Stimulated activated CD4-positive, alpha-beta T cell treated with anti-CD3 and anti-CD28 coated beads, Interleukin-15, amount 100 ng/mL, for 1 hour (primary cell): ENCODE data around the gene BST1.
"Not testable (repeated sequence)": the region's sequence is repeated elsewhere in the genome, so short reads cannot be mapped to it uniquely, and the experiment has no call there.

ENCODE experiments used
- DNase-seq, 2 donors: peaks; one replicate each; pipeline ENCODE4 v3.0.0-alpha.2; 2020; ENCODE audit warnings: low read depth in 1 of 2, low spot score in 1 of 2

Gene BST1

DNA sequence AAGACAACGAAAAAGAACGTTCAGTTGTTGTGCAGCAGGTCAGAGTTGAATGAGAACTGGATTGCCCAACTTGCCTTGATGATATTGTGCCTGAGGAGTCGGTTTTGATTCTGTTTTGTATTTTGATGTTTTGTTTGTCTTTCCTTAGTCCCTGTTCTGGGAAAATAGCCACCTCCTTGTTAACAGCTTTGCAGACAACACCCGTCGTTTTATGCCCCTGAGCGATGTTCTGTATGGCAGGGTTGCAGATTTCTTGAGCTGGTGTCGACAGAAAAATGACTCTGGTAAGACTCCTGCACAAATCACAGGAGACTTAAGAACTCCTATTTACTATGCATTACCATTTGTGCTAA is 4.5 kb downstream of the BST1 start:
- no peak for DNase-seq

DNA sequence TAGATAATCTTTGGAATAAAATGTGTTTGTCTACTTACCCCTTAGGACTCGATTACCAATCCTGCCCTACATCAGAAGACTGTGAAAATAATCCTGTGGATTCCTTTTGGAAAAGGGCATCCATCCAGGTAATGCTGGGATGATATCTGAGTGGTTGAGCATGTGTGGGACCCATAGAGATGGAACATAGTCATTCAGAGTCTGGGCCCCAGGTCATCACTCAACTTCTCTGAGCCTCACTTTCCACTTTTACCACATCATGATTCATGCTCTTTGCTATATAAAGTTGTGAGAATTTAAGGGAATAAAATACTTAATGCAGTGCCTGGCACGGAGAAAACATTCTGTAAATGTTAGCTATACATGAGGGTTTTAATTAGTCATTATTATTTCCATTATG is 8.9 kb downstream of the BST1 start:
- DNase-seq, result no peak

DNA sequence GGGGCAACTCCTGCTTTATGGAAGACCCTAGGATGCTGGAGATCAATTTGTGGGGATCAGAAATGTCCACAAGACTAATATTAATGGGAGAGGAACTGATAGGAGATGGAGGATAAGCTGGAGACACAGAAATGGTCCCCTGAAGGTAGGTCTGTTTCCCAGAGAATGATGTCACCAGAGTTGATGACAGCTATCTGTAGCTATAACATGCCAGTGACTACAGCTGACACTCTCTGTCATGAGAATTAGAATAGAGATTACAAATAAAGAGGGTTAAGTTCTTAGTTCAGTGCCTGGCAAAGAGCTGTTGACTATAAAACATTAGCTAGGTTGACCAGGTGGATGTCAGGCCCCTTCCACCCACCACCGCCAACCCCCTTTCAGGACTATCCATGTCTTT is 9.3 kb downstream of the BST1 start:
- DNase-seq, result no peak

DNA sequence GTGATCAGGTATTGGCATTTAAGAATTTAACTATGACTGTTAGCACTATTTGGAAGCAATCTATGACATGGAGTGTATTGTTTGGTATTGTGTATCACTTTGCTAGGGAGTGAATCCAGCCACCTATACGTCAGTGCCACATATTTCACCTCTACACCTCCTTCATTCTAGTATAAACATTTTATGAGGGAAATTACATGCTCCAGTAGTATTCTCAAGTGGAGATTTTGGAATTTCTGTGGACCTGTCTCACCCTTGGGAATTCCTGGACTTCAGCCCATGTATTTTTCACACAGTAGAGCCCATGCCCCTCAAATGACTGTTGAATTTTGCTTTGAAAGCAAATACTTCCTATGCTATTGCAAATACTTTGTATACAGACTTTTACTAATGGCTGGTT is 11.3 kb downstream of the BST1 start:
- DNase-seq, result no peak

DNA sequence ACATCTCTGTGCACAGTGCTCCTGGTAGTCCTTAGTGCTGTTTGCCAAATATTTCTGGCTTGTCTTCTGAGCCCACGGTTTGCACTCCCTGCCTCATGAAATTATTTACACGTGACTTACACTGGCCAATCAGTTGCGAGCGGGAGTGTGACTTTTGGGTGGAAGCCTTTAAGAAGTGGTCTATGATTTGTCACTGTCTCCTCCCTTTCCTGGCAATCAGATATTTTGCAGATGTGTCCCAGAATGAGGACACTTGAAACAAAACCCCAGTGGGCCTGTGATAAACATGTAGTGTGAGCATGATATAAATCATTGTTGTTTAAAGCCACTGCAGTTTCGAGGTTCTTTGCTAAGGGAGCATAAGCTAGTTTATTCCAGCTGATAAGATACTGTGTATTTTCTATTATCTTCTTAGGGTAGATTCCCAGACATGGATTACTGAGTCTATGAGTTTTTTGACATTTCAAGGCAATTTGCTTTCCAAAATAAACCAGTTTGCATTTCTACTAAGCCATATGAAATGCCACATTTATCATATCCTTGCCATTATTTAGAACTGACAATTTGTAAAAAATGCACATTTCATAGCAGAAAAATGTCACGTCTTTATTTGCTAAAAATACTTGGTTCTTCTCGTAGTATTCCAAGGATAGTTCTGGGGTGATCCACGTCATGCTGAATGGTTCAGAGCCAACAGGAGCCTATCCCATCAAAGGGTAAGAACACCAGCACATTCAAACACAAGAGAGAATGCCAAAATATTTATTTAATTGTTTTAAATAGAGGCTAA is 12.0 kb downstream of the BST1 start:
- DNase-seq, result no peak

DNA sequence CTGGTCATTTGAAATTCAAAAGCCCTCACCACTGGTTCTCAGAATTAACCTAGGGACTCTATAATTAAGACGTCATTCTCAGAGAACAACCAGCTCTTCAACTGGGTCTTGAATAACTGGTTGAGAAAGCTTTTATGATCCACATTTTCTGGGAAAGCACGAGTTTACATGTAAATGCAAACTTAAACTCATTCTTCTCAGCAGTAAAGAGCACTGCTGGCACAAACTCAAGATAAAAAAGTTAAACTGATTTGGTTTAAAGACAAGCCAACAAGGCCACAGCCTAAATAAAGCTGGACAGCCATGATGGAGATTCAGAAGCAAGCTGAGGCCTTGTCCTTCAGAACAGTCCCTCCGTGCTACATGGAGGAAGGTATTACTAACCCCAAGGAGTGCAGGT is 13.2 kb downstream of the BST1 start:
- DNase-seq, result no peak

DNA sequence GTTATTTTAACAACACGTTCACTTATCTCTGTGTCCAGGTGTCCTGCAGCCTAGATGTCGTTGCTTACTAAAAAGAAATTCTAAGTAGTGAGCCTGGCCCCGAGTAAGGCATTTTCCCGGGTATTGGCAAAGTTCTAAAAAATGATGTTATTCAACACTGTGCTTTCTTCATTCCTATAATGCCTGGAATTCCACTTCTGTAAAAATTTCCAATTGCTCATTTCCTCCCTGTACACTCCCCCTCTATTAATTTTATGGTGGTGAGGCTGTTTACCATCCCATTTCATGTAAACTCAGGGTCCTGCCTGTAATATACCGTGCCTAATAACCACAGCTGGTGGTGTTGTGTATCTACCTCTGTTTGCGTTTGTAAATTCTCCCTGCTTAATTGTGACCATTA is 14.2 kb downstream of the BST1 start:
- DNase-seq, result no peak

DNA sequence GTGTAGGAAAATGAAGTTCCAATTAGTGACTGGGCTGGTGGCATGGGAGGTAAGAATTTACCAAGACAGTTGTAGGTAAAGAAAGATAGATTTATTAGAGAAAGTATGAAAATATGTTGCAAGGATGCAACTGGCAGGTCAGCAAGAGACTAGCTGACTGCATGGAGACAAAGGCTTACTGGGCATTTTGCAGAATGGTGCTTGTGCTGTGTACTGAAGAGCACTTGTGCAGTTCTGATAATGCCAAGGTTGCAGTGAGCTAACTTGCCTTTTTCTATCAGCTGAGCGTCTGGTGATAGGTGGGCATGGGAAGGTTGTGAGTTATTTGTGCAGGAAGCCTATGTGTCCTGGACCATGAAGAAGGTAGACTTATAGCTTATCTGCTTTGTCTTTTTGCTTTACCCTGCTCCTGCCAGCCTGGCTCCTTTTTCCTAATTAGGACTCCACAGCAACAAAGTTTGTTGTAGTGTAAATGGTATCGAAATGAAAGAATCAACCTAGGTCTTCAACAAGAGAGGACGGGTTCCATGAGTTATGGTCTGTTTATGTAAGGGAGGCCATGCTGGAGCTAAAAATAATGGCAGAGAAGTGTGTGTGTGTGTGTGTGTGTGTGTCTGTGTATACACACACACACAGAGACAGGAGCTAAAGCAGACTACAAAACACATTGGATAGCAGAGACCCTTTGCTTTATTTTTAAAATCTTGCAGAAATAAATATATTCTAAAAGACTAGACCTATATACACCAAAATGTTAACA is 15.0 kb downstream of the BST1 start:
- DNase-seq, result no peak

DNA sequence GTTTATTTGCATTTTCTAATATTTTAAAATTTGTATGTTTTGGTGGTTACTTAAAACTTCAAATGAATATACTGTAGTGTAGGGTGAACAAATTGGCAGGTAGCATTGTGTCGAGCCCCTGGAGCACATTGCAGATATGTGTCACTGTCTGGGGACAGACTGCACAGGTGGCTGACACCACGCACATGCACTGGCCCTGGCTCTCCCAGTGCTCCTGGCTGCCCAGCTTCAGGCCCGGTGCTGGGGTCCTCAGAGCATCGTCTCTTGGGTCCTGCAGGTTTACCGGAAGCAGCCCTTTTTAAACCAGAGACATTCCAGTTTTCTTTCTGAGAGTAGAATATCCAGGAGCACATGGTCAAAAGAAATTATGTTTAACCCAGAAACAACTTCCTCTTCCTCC is 15.6 kb downstream of the BST1 start:
- no peak for DNase-seq

DNA sequence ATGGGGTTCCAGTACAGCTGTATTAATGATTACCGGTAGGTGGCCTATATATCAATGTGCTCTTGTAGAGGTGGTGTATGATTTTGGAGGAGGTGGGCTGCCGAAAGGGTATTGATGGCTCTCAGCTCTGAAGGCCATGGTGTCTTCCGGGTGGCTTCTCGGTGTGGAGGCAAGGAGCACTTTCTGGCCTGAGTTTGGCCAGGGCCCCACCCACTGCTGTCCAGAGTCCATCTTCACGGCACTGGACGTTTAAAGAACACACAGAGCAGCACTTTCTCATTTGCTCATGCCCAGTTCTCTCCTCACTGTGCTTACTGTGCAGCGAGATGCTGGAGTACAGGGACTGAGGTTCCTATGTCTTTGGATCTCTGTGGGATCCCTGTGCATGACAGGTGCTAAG is 16.1 kb downstream of the BST1 start:
- no peak for DNase-seq

DNA sequence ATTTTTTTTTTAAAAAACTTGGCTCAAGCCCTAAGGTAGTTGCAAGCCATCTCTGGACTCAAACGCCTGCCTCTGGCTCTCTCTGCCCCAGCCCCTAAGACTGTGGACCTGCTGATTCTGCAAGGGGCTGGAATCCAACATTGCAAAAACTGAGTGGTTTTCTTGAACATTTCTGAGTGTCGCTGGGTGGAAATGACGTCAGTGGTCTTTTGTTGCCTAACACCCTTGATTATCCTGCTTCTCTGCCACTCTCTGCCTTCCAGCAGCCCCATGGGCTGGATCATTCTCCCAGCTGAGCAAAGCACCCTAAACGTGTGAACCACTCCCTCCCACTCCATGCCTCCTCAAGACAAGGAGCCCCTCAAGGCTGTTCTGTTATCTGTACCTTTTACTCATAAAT is 16.6 kb downstream of the BST1 start:
- DNase-seq, result no peak

DNA sequence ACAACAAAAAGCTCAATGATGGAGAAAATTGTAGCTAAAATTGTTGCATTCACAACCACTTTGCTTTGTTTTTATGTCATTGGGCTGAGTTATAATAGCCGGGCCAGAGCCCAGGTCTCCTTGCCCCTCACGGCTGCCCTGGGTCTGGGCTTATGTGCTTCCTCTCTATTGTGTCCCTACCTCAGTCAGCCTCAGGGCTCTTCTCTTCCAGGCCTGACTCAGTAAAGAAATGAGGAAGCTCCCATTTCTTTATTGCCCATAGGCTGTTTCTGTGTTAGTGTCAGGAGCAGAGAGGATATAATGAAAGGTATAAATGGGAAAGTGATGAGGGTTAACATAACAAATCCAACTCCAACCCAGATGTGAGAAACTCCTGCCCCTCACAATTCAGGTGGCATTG is 18.0 kb downstream of the BST1 start:
- DNase-seq, result no peak

DNA sequence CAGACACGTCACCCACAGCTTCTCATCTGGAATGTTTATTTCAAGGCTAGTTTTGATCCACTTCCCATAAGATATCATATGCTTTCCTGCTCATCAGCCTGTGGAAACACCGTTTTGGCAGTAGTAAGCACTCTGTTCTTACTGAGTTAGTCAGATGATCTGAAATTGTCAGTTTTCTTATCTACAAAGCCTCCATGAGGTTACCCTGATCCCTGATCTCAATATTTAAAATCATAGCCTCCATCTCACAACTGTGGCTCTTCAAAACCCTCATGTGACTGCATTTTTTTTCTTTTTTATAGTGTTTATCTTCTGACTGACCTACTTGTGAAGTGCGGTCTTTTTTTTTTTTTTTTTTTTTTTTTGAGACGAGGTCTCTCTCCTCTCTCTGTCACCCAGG is 22.7 kb downstream of the BST1 start:
- DNase-seq, result no peak

DNA sequence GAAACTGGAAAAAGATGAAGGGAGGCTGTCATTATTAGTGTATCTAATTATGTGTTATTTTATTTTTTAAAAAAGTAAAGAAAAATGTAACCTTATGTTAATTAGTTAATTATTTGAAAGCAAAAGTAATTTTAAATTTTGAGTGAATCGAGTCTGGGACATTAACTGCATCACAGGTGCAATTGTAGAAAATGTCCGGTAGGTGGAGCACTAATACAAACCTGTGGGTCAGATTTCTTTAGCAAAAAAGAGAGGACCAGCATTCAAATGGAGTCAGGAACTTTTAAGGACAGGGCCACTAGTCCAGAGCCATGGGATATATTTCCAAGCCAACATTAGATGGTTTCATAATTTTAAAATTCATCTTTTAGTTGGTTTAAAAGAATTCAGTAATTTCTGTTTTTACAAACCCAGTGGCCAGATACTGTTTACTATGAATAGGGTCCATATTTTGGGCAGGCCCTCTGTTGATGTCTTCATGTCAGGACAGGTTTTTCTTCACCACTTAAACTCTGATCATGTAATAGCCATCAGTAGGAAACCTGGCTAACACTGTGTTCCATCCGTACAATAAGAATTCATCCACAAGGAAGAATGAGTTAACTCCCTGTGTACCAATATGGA is 27.2 kb downstream of the BST1 start:
- no peak for DNase-seq

DNA sequence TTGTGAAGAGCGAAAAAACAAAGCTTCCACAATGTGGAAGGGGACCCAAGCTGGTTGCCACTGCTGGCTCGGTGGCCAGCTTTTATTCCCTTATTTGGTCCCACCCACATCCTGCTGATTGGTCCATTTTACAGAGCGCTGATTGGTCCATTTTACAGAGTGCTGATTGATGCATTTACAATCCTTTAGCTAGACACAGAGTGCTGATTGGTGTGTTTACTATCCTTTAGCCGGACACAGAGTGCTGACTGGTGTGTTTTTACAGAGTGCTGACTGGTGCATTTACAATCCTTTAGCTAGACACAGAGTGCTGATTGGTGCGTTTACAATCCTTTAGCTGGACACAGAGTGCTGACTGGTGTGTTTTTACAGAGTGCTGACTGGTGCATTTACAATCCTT is 30.2 kb downstream of the BST1 start:
- DNase-seq, result not testable (repeated sequence)

DNA sequence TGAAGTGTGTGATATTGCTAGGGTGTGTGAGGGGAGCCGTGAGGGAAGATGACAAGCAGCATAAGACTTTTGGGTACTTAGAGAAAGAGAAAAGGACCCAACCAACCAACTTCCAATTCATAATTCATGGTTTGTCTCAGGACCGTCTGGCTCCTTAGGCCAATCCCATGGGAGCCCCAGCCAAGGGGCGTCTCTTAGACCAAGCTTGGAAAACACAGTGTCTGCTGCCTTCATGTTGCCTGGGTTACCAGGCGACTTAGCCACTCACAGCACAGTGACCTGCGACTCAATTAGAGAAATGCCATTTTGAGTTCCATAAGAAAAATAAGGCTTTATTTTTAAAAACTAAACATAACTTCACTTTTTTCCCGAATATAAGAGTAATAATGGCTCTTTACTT is 32.7 kb downstream of the BST1 start:
- DNase-seq, result no peak

DNA sequence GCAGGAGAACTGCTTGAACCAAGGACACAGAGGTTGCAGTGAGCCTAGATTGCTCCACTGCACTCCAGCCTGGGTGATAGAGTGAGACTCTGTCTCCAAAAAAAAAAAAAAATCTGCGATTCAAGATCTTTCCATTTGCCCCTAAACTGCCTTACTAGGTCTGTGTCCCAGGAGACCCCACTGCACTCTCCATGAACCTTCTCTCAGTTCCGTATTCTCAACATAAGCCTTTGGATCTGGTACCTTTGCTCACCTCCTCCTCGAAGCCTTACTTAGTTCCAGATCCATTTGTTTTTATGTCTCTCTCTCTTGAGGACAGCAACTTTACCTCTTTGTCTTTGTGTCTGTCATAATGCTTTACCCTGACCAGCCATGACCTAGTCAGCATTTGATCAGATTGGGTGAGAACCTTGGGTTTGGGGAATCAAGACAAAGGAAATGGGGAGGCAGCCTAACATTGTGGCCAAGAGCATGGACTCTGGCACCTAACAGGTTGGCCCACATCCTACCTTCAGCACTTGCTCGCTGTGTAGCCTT is 33.7 kb downstream of the BST1 start:
- no peak for DNase-seq

DNA sequence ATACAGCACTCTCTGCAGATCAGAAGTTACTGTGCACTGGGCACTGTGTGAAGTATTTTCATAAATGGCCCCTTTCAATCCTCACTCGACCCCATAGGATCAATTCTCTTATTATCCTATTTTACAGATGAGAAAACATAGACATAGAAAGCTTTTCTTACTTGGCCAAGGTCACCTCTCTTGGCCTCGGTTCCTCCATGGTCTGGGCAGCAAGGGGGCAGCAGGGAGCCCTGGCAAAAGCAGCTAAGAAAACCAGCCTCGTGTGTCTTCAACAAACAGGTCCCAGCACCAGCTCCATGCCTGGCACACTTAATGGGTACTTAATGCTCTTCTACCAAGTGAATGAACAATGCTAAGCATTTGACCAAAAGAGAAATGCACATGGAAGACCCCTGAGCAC is 34.4 kb downstream of the BST1 start:
- DNase-seq, result no peak

DNA sequence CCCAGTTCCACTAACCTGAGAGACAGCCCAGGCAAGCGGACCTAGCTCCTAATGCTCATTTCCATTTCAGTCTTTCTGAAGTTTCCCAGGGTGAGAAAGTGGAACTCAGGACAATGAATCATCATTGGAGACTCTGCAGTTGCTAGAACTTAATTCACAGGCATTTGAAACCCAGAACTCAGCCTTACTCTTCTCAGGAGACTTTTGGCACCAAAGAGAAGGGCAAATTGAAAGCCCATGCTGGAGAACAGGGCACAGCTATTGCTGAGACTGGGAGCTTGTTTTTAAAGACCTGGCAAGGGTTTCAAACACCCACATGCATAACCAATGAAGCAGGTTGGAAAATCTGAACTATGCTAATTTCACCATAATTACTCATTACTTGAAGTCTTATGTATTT is 36.0 kb downstream of the BST1 start:
- DNase-seq, result no peak

DNA sequence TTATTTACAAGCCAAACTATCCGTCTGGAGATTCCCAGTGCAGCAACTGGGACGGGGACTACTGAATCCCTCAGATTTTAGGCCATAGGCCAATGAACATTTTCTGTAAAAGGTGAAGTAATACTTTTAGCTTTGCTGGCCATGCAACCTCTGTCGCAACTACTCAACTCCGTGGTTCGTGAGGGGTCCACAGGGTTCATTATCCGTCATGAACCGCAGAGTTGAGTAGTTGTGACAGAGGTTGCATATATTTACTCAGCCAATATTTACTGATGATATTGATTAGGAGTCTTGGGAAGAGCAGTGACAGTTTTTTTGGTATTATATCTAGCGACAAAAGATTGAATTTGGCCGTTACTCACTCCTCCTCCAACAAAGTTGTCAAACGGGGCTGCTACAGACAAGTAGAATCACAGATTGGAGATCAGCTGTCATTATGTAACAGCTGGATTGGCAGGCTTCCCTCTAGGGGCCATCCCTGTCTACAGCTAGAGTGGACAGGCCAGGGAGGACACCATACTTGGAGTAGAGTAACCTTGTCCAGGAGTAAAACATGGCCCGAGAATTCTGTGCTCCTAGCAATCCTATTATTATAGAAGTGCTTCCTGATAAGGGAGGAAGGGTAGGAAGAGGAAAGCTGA is 38.0 kb downstream of the BST1 start:
- DNase-seq, result no peak

DNA sequence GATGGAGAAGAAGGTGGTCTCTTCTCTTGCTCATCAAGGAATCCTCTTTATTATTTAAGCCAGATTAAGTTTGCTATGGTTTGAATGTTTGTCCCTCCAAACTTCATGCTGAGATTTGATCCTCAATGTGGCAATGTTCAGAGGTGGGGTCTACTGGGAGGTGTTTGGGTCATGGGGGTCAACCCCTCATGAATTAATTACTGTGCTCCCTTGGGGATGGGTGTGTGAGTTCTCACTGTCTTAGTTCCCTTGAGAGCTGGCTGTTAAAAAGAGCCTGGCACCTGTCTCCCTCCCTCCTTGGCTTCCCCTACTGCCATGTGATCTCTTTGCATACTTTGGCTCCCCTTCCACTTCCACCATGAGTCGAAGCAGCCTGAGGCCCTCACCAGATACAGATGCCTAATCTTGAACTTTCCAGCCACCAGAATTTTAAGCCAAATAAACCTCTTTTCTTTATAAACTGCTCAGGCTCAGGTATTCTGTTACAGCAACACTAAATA is 39.3 kb downstream of the BST1 start:
- no peak for DNase-seq

DNA sequence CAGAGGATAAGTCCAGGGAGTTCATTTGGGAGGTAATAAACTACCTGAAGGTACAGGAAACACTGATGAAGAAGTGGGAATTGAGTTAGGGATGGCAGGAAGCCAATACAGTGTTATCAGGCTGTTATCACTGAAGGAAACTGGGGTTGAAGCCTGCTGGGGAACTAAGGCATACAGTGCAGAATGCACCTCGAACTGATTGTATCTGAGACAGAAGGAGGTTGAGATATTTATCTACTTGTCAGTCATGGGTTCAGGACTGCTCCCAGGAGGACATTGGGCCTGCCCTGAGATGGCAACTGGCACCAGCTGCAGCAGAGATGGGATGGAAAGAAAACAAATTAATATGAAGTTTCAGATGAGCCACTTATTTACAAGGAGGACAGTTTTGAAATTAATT is 39.8 kb downstream of the BST1 start:
- no peak for DNase-seq
